Measurements from ENCODE around the gene ENOSF1.

DNA sequence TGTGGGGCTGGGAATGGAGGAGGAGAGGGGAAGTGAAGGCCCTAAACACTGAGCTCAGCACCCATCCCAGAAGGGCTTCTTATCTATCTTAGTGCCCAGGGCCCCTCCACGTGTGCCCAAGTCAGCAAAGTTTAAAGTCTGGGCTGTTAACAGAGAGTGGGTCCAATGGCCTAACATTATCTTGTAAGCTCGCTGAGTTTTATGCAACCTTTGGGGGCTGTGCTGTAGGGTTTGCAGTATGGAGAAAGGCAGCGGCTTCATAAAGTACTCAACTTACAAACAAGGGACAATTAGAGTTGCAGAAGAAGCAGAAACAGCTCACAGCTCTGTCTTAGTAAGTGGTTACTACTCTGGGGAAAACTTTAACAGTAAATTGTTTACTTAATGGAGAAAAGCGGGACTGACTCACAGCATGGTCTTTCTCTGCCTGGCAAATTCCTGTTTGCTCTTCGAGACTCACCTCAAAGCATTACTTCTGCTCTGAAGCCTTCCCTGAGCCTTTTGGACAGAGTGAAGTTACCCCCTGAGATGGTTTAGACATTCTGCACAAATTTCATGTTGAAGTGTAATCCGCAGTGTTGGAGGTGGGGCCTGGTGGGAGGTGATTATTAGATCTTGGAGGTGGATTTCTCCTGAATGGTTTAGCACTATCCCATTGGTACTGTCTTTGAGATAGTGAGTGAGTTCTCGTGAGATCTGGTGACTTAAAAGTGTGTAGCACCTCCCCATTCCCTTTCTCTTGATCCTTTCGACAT lies 9.0 kb downstream of the ENOSF1 start:
- TF ChIP-seq JUN (CRISPR knock-in tag; IDR thresholded peaks at IDR 0.05): no peak
- TF ChIP-seq, protein P1, sequence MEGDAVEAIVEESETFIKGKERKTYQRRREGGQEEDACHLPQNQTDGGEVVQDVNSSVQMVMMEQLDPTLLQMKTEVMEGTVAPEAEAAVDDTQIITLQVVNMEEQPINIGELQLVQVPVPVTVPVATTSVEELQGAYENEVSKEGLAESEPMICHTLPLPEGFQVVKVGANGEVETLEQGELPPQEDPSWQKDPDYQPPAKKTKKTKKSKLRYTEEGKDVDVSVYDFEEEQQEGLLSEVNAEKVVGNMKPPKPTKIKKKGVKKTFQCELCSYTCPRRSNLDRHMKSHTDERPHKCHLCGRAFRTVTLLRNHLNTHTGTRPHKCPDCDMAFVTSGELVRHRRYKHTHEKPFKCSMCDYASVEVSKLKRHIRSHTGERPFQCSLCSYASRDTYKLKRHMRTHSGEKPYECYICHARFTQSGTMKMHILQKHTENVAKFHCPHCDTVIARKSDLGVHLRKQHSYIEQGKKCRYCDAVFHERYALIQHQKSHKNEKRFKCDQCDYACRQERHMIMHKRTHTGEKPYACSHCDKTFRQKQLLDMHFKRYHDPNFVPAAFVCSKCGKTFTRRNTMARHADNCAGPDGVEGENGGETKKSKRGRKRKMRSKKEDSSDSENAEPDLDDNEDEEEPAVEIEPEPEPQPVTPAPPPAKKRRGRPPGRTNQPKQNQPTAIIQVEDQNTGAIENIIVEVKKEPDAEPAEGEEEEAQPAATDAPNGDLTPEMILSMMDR (IDR thresholded peaks at IDR 0.05): no peak
- TF ChIP-seq ZNF263 (CRISPR knock-in tag; IDR thresholded peaks at IDR 0.05; ENCODE audit: low read depth): no peak
- no peak for TF ChIP-seq ZNF317 (CRISPR knock-in tag; IDR thresholded peaks at IDR 0.05; ENCODE audit: borderline replicate concordance, low read depth)
- no peak for TF ChIP-seq IRF2 (CRISPR knock-in tag; IDR thresholded peaks at IDR 0.05; ENCODE audit: borderline replicate concordance, low read depth)
- TF ChIP-seq, protein P2, sequence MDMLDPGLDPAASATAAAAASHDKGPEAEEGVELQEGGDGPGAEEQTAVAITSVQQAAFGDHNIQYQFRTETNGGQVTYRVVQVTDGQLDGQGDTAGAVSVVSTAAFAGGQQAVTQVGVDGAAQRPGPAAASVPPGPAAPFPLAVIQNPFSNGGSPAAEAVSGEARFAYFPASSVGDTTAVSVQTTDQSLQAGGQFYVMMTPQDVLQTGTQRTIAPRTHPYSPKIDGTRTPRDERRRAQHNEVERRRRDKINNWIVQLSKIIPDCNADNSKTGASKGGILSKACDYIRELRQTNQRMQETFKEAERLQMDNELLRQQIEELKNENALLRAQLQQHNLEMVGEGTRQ (CRISPR knock-in tag; IDR thresholded peaks at IDR 0.05): no peak
- no peak for TF ChIP-seq GRHL2 (CRISPR knock-in tag; IDR thresholded peaks at IDR 0.05; ENCODE audit: insufficient replicate concordance, severe bottlenecking)
- TF ChIP-seq, protein P3, sequence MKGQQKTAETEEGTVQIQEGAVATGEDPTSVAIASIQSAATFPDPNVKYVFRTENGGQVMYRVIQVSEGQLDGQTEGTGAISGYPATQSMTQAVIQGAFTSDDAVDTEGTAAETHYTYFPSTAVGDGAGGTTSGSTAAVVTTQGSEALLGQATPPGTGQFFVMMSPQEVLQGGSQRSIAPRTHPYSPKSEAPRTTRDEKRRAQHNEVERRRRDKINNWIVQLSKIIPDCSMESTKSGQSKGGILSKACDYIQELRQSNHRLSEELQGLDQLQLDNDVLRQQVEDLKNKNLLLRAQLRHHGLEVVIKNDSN (CRISPR knock-in tag; IDR thresholded peaks at IDR 0.05): no peak
- TF ChIP-seq ZNF121 (CRISPR knock-in tag; IDR thresholded peaks at IDR 0.05): no peak

Measured in WTC11 (cell line).